ENCODE results near the gene OGFOD1. TPM values are rescaled to one million over a fixed set of nuclear protein-coding genes. Genes with fewer than 3 reads are reported as not detected.

Gene OGFOD1
- 10 to 100 TPM; 18.3 to 47.1 (median 33.1) TPM for total RNA-seq

GRCh38 chr16:56450986-56451752, at the start of gene OGFOD1, which contains the start of gene NUDT21:
Gene OGFOD1 (plus strand): TSS chr16:56451554. CDS start chr16:56451613, 59 bp downstream.
Gene NUDT21 (minus strand): TSS chr16:56451332. CDS start chr16:56451202, 130 bp downstream.
- H3K27me3 ChIP-seq: no peaks in the 10 kb centered on the region
- WGBS: under 1% methylated on average over 36 of the region's 56 CpGs
- H3K27ac ChIP-seq (replicated peaks in 1 of 4): peak within 1 kb of the TSS; percentile 82 to 89 (median 86)
- DNase-seq (ENCODE audit: extremely low spot score): peak; percentile 98
- intact Hi-C loops (cut with DNase I): no loop called here
- peaks cover 5 to 46% (median 35%) of the 10 kb centered on the region in 4 donors for H3K36me3 ChIP-seq
- H3K9me3 ChIP-seq: no peaks in the 10 kb centered on the region
- peaks cover 32 to 56% (median 47%) of the 10 kb centered on the region in 4 donors for H3K4me1 ChIP-seq
- peak within 1 kb of the TSS; percentile 70 to 96 (median 86) for H3K4me3 ChIP-seq
- TF ChIP-seq POLR2AphosphoS5 (IDR thresholded peaks at IDR 0.05) (peak; percentile 86 to 88), CTCF (IDR thresholded peaks at IDR 0.05) (no peak)

GRCh38 chr16:56405977-56406672, 45.2 kb upstream of the OGFOD1 start:
- H3K36me3 ChIP-seq: peaks cover 62 to 83% (median 72%) of the 10 kb centered on the region in 4 donors
- WGBS: 93% methylated on average over 4 of the region's 4 CpGs

GRCh38 chr16:56408379-56409098, 42.8 kb upstream of the OGFOD1 start:
- intact Hi-C loops (cut with DNase I): no loop called here
- no peak for DNase-seq (ENCODE audit: extremely low spot score)
- Histone ChIP-seq H3K36me3 (peaks cover 54 to 83% (median 63%) of the 10 kb centered on the region in 4 donors), H3K4me1 (peaks cover 0 to 6% (median 0%) of the 10 kb centered on the region in 4 donors), H3K27ac (replicated peaks in 1 of 4) (no peak overlapping the region), H3K27me3 (no peaks in the 10 kb centered on the region), H3K9me3 (no peaks in the 10 kb centered on the region), H3K4me3 (no peak overlapping the region)
- WGBS: 77% methylated on average over 7 of the region's 7 CpGs
- TF ChIP-seq POLR2AphosphoS5 (IDR thresholded peaks at IDR 0.05) (no peak), CTCF (IDR thresholded peaks at IDR 0.05) (no peak), POLR2A (IDR thresholded peaks at IDR 0.05; ENCODE audit: low read depth) (no peak), EP300 (IDR thresholded peaks at IDR 0.05) (no peak)

More at GRCh38 chr16:56405977-56406672, 45.2 kb upstream of the OGFOD1 start:
- H3K27ac ChIP-seq (replicated peaks in 1 of 4): no peak overlapping the region
- no peaks in the 10 kb centered on the region for H3K27me3 ChIP-seq
- intact Hi-C loops (cut with DNase I): no loop called here
- DNase-seq (ENCODE audit: extremely low spot score): no peak
- no peaks in the 10 kb centered on the region for H3K9me3 ChIP-seq
- TF ChIP-seq EP300 (IDR thresholded peaks at IDR 0.05) (no peak), POLR2AphosphoS5 (IDR thresholded peaks at IDR 0.05) (no peak), CTCF (IDR thresholded peaks at IDR 0.05) (no peak), POLR2A (IDR thresholded peaks at IDR 0.05; ENCODE audit: low read depth) (no peak)
- H3K4me3 ChIP-seq: no peak overlapping the region
- H3K4me1 ChIP-seq: peaks cover 0 to 3% (median 0%) of the 10 kb centered on the region in 4 donors

- no peaks in the 10 kb centered on the region for H3K27me3 ChIP-seq
- intact Hi-C loops (cut with DNase I): no loop called here
- no peak overlapping the region for H3K4me3 ChIP-seq
- WGBS: 74% methylated on average over 4 of the region's 4 CpGs
- no peaks in the 10 kb centered on the region for H3K9me3 ChIP-seq
- no peak overlapping the region for H3K27ac ChIP-seq (replicated peaks in 1 of 4)
- TF ChIP-seq EP300 (IDR thresholded peaks at IDR 0.05) (no peak), CTCF (IDR thresholded peaks at IDR 0.05) (no peak), POLR2AphosphoS5 (IDR thresholded peaks at IDR 0.05) (no peak), POLR2A (IDR thresholded peaks at IDR 0.05; ENCODE audit: low read depth) (no peak)
- peaks cover 51 to 79% (median 57%) of the 10 kb centered on the region in 4 donors for H3K36me3 ChIP-seq
- no peak for DNase-seq (ENCODE audit: extremely low spot score)
- peaks cover 0 to 7% (median 2%) of the 10 kb centered on the region in 4 donors for H3K4me1 ChIP-seq
These were observed 42.2 kb upstream of the OGFOD1 start for GRCh38 chr16:56409195-56409594.

Data from esophagus muscularis mucosa (tissue), 4 donors.